Measurements from ENCODE around the gene CENATAC.
"Not testable (repeated sequence)": the region's sequence is repeated elsewhere in the genome, so short reads cannot be mapped to it uniquely, and the experiment has no call there.

Gene CENATAC

DNA sequence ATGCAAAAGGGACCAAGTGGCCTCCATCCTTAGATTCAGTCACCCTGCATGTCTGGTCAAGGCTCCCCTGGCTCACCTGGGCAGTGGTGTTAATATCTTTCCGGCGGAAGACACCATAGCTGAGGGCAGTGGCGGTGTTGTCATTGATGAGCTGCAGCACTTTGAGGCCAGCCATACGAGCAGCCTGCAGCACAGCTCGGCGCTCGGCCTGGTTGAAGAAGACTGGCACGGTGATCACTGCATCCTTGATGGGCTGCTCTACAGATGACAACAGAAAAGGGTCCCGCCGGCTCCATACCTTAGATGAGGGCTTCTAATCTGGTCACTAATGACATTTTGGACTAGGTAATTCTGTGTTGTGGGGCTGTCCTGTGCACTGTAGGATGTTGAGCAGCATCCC lies 56.5 kb downstream of the CENATAC start:
- no peak for DNase-seq (ENCODE audit: low read depth in 2 of 2)

DNA sequence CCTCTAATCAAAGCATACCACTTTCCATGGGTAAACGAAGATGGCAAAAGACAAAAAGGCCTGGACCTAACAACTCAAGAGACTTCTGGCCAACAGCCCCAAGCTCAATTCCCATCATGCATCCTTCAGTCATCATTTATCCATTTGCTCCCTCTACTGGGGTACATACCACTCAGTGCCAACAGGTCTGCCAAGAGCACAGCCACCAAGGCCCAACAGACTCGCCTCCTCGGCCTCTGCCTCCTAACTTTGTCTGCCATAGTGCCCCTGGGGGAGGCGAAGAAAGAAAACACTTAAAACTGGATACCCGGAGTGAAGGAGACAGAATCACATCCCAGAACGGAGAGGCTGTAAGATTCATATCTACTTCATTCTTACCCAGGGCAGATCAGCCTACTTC lies 58.0 kb downstream of the CENATAC start:
- no peak for DNase-seq (ENCODE audit: low read depth in 2 of 2)

DNA sequence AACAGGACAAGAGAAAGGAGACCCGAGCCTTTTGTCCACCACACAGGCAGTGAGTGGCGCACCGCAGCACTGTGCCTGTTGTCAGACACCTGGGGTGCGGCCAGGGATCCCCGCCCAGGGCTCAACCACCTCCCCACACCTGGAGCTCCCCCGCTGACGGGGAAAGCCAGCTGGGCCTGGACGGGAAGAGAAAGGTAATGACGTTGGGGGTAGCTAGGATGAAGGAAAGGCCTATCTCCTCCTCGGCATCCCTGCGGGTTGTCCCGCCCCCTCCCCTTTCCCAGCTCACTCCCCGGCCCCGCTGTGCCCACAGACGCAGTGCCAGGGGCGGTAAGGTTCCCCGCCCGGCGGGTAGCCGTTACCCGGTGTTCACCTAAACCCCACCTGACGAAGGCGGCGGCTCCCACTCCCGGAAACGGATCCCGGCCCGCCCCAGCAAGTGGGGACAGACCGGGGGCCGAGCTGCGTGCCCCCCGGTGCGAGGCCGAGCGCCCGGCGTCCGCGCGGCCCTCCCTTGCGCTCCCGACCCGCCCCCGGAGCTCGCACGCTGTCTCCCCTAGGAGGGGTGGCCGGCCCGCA lies 58.6 kb downstream of the CENATAC start:
- DNase-seq (ENCODE audit: low read depth in 2 of 2) = peak; percentile 25 to 34

GRCh38 chr11:119057000-119057769 lies 59.2 kb downstream of the CENATAC start, which contains the start of gene HYOU1:
HYOU1 (minus strand) TSS chr11:119057205; CDS start chr11:119056160, 1,045 bp downstream.
- peak; percentile 98 to 99 for DNase-seq (ENCODE audit: low read depth in 2 of 2)

GRCh38 chr11:119059128-119059527 lies 61.2 kb downstream of the CENATAC start:
- DNase-seq (ENCODE audit: low read depth in 2 of 2) = not testable (repeated sequence)

DNA sequence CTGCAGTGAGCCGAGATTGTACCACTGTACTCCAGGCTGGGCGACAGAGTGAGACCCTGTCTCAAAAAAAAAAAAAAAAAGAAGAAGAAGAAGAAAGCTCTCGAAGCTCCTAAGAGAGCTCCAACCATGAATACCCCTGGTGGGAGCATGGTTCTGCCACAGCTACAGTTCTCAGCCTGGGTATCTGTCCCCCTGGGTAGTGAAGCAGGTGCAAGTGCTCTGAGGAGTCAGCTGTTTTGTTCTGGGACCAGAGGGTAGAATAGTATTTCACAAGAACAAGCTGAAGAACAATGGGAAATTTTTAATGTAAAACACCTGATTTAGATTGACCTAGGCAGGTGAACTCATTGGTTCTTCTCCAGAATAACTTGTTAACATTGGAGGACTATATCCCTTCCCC lies 63.3 kb downstream of the CENATAC start:
- no peak for DNase-seq (ENCODE audit: low read depth in 2 of 2)

DNA sequence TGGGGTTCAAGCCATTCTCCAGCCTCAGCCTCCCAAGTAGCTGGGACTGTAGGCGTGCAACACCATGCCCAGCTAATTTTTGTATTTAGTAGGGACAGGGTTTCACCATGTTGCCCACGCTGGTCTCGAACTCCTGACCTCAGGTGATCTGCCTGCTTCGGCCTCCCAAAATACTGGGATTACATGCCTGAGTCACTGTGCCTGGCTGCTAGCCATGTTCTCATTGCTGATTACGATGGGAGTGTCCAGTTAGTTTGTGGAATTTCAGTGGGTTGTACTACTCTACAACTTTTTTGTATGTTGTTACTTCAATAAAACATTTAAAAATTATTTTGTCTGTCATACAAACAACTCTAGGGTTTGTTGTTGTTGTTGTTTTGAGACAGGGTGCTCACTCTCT lies 64.8 kb downstream of the CENATAC start:
- no peak for DNase-seq (ENCODE audit: low read depth in 2 of 2)

- peak; percentile 9 to 31 for DNase-seq (ENCODE audit: low read depth in 2 of 2)
Observed at GRCh38 chr11:119065369-119065768, 67.4 kb downstream of the CENATAC start.
